H1 (cell line): ENCODE measurements around the gene GPC3.

Source experiments
- EZH2 ChIP-seq: fragments of 200-600 bp; sonication (generic); IDR thresholded peaks from 2 replicates; pipeline ENCODE4 v1.7.1; 2012; ENCODE audit warnings: low read depth, mild to moderate bottlenecking, moderate library complexity, low read length, inconsistent platforms; ENCODE audit not compliant: severe bottlenecking
- FOSL1 ChIP-seq: IDR thresholded peaks from 2 replicates; pipeline ENCODE4 v1.6.1; 2011; ENCODE audit warnings: mild to moderate bottlenecking, low read depth, low read length, moderate library complexity; ENCODE audit not compliant: insufficient read depth
- JUND ChIP-seq: IDR thresholded peaks from 2 replicates; pipeline ENCODE4 v1.6.1; 2011; ENCODE audit warnings: mild to moderate bottlenecking, improper control_type of control experiment, low read length
- TF ChIP-seq, protein P1 (sequence below): IDR thresholded peaks from 2 replicates; pipeline ENCODE4 v1.6.1; 2011; ENCODE audit warnings: low read depth, mild to moderate bottlenecking, low read length; ENCODE audit not compliant: insufficient read depth

DNA sequence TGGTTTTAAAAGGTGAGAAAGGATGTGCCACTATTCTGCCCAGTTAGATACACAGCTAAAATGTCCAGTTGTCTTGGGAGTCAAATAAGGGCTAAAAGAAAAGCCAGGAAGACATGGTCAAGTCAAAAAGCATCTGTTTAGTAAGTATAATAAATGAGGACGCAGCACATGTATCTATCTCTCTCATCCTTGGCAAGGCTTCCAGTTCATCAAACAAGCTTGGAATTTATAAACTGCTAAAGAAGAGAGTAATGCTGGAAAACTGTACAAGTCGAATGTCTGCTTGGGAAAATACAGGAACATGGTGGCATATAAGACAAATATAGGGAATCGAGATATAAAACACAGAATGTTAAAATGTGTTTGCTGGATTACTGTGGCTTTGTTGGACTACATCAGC lies 106.7 kb downstream of the GPC3 start:
- TF ChIP-seq JUND, result no peak
- no peak for TF ChIP-seq EZH2
- TF ChIP-seq, protein P1, sequence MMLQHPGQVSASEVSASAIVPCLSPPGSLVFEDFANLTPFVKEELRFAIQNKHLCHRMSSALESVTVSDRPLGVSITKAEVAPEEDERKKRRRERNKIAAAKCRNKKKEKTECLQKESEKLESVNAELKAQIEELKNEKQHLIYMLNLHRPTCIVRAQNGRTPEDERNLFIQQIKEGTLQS, result no peak
- no peak for TF ChIP-seq FOSL1
